NCI-H1694 treated with DMSO at 0.1 percent for 48 hours (cell line): ENCODE measurements around the gene ACTR1B.
"Not testable (repeated sequence)": the region's sequence is repeated elsewhere in the genome, so short reads cannot be mapped to it uniquely, and the experiment has no call there.

Source experiments
- DNase-seq: peaks from one replicate; lab custom pipeline; 2025; lab: John Stamatoyannopoulos, UW

Gene ACTR1B

DNA sequence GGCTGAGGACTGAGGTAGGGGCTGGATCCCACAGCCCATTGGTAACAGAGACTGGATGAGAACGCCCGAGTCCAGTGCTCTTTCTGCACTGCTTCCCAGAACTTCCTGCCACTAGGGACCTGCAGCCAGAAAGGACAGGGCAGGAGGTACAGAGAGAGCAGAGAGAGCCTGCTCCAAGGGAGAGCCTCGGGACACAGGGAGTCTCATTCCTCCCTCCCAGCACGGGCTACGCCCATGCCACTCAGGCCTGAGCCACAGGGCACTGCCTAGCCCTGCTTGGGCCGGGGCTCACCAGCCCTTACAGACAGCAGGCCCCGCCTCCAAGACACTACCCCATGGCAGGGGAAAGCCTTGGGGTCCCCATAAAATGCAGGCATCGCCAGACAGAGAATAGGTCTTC lies 48.1 kb downstream of the ACTR1B start:
- DNase-seq: not testable (repeated sequence)

DNA sequence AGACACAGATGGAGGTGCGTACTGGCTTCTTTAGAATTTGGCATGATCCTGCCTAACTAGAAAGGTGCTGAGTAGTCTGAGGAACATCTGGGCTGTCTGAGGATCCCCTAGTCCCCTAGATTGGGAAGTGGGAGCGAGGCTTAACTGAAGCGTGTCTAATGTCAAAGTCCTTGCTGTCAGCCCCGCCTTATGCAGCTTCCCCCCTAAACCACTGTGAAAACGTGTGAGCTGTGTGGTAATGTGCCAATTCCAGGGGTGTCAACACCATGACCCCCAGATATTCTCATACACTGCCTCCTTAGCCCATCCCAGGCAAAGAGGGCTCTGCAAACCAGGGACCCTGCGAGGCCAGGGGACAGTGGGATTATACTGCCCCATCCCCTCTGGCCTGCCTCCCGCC lies 51.9 kb downstream of the ACTR1B start:
- DNase-seq: not testable (repeated sequence)

DNA sequence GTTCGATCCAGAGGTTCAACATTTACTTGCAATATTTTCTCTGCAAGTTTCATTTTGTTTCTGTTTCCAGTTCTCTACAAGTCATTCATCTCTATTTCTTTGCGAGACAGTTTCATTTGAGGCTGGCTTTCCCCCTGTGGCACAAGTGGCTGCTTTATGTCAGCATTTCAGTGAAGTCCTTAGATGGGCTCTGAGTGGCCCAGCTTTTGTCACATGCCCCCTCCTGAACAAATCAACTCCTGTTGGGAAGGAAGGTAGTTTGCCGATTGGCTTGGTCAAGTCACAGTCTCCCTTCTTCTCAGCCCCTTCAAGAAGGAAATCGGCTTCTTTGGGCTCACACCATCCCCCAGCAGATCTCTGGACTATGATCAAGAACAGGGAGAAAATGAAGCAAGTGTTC lies 55.1 kb downstream of the ACTR1B start:
- not testable (repeated sequence) for DNase-seq
